ENCODE data around the gene MIS12. TPM values are rescaled to one million over a fixed set of nuclear protein-coding genes. Genes with fewer than 3 reads are reported as not detected.

Gene MIS12
- total RNA-seq (17.8 TPM), polyA plus RNA-seq (ENCODE audit: insufficient read depth in 1 of 8, insufficient read length in 8 of 8, low replicate concordance in 1 of 8) (10 to 100 TPM; 18.7 to 24.6 (median 21.6) TPM)
- long read RNA-seq, donor 1, partial matches to known transcripts: 0 of 3 reads
- long read RNA-seq, donor 1, other reads (novel, unspliced or antisense): 0 of 3 reads
- long read RNA-seq, donor 2, partial matches to known transcripts: 0 of 1 reads
- long read RNA-seq, donor 2, other reads (novel, unspliced or antisense): 0 of 1 reads
- long read RNA-seq, donor 3, partial matches to known transcripts: 0 of 2 reads
- long read RNA-seq, donor 3, other reads (novel, unspliced or antisense): 0 of 2 reads
- long read RNA-seq, donor 4, partial matches to known transcripts: 0 of 2 reads
- long read RNA-seq, donor 4, other reads (novel, unspliced or antisense): 0 of 2 reads
- long read RNA-seq, donor 5, transcript MIS12-202 (2 exons, 2,204 nt): major isoform, 10 of 12 reads
- long read RNA-seq, donor 5, partial matches to known transcripts: 0 of 12 reads
- long read RNA-seq, donor 5, other reads (novel, unspliced or antisense): 0 of 12 reads
- long read RNA-seq, donor 6, partial matches to known transcripts: 0 of 5 reads
- long read RNA-seq, donor 6, other reads (novel, unspliced or antisense): 0 of 5 reads
- long read RNA-seq, donor 7, partial matches to known transcripts: 0 of 5 reads
- long read RNA-seq, donor 7, other reads (novel, unspliced or antisense): 0 of 5 reads
- long read RNA-seq, donor 8, partial matches to known transcripts: 0 of 2 reads
- long read RNA-seq, donor 8, other reads (novel, unspliced or antisense): 0 of 2 reads
- long read RNA-seq, donor 9, partial matches to known transcripts: 6 of 13 reads
- long read RNA-seq, donor 9, other reads (novel, unspliced or antisense): 0 of 13 reads
- long read RNA-seq, donor 10, transcript MIS12-202 (2 exons, 2,204 nt): major isoform, 7 of 55 reads
- long read RNA-seq, donor 10, partial matches to known transcripts: 46 of 55 reads
- long read RNA-seq, donor 10, other reads (novel, unspliced or antisense): 0 of 55 reads
- long read RNA-seq, donor 11, partial matches to known transcripts: 0 of 1 reads
- long read RNA-seq, donor 11, other reads (novel, unspliced or antisense): 0 of 1 reads

DNA sequence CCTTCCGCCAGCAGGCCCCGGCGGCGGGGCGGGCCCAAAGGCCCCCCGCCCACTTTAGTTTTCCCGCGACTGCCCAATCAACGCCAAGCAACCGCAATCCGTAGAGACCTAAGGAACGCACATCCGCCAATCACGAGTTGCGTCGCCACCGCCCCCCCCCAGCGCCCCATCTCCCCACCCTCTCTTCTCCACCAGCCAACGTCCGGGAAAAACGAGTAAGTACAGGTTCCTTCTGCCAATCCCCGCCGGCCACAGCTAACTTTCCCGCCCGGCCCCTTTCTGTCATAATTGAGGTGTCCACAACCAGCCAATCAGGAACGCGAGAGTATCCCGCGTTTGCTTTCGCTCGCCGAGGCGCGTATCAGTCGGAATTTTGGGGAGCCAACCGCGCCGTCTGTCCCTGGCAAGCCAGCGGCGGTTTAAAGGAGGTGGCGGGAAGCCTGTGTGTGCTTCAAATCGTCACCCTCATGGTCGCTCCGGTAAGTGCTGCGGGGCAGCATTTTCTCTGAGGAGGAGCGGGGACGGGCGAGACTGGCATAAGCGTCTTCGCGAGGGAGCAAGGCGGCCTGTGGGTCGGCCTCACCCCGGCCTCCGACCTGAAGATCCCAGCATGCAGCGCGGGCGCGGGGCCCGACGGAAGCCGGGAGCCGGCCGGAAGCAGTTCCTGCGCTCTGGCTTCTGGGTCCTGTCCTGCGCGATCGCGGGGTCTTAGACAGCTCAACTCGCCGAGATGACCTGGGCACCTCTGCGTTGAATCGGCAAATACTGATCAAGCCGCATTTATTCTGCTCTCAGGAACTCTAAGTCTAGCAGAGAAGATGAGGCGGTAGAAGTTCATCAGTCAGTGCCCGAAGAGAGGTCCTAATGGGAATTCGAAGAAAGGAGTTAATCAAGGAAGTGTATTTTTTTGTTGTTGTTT is at the start of gene MIS12:
Gene MIS12 (plus strand): TSS at position 361 of the 919 bp plus-strand sequence. CDS start 2,297 bp downstream, outside the sequence.
- Histone ChIP-seq H3K4me1 (ENCODE audit: control insufficient read depth, insufficient read depth, low read length) (peaks cover 13% of the 10 kb centered on the region), H3K4me3 (ENCODE audit: low read length) (peak within 1 kb of the TSS; percentile 100), H3K9me3 (replicated peaks; ENCODE audit: control insufficient read depth, low read depth, low read length) (no peaks in the 10 kb centered on the region), H3K36me3 (ENCODE audit: control insufficient read depth, insufficient read depth, low read length) (peaks cover 36% of the 10 kb centered on the region), H3K27me3 (ENCODE audit: control insufficient read depth, insufficient read depth, low read length) (no peaks in the 10 kb centered on the region), H3K27ac (ENCODE audit: low read length) (peak within 1 kb of the TSS; percentile 99)
- WGBS (ENCODE audit: insufficient coverage): under 1% methylated on average over 70 of the region's 77 CpGs
- DNase-seq: peak; percentile 100

GRCh38 chr17:5437721-5438317 is 48.5 kb upstream of the MIS12 start:
- Histone ChIP-seq H3K4me3 (ENCODE audit: low read length) (peak overlapping the region; percentile 71), H3K36me3 (ENCODE audit: control insufficient read depth, insufficient read depth, low read length) (peaks cover 43% of the 10 kb centered on the region), H3K27ac (ENCODE audit: low read length) (peak overlapping the region; percentile 43), H3K27me3 (ENCODE audit: control insufficient read depth, insufficient read depth, low read length) (no peaks in the 10 kb centered on the region), H3K4me1 (ENCODE audit: control insufficient read depth, insufficient read depth, low read length) (peaks cover 10% of the 10 kb centered on the region), H3K9me3 (replicated peaks; ENCODE audit: control insufficient read depth, low read depth, low read length) (no peaks in the 10 kb centered on the region)
- DNase-seq: no peak
- WGBS (ENCODE audit: insufficient coverage): no CpG with 5 or more reads among the region's 5 CpGs

- WGBS (ENCODE audit: insufficient coverage): under 1% methylated on average over 65 of the region's 75 CpGs
- H3K36me3 ChIP-seq (ENCODE audit: control insufficient read depth, insufficient read depth, low read length): peaks cover 41% of the 10 kb centered on the region
Measured at GRCh38 chr17:5438716-5439445, 47.5 kb upstream of the MIS12 start, which contains the start of gene C1QBP. Gene C1QBP (minus strand): TSS chr17:5439155. CDS start chr17:5439073, 82 bp downstream.

GRCh38 chr17:5439446-5439764 is 47.0 kb upstream of the MIS12 start:
- Histone ChIP-seq H3K4me1 (ENCODE audit: control insufficient read depth, insufficient read depth, low read length) (peaks cover 10% of the 10 kb centered on the region), H3K9me3 (replicated peaks; ENCODE audit: control insufficient read depth, low read depth, low read length) (no peaks in the 10 kb centered on the region), H3K36me3 (ENCODE audit: control insufficient read depth, insufficient read depth, low read length) (peaks cover 42% of the 10 kb centered on the region), H3K27me3 (ENCODE audit: control insufficient read depth, insufficient read depth, low read length) (no peaks in the 10 kb centered on the region), H3K4me3 (ENCODE audit: low read length) (peak overlapping the region; percentile 71), H3K27ac (ENCODE audit: low read length) (peak overlapping the region; percentile 76)
- DNase-seq: no peak
- no CpG with 5 or more reads among the region's 1 CpG for WGBS (ENCODE audit: insufficient coverage)

More at GRCh38 chr17:5438716-5439445, 47.5 kb upstream of the MIS12 start, which contains the start of gene C1QBP:
- no peaks in the 10 kb centered on the region for H3K27me3 ChIP-seq (ENCODE audit: control insufficient read depth, insufficient read depth, low read length)
- DNase-seq: peak; percentile 96
- peak within 1 kb of the TSS; percentile 71 for H3K4me3 ChIP-seq (ENCODE audit: low read length)
- peaks cover 10% of the 10 kb centered on the region for H3K4me1 ChIP-seq (ENCODE audit: control insufficient read depth, insufficient read depth, low read length)
- peak within 1 kb of the TSS; percentile 76 for H3K27ac ChIP-seq (ENCODE audit: low read length)
- no peaks in the 10 kb centered on the region for H3K9me3 ChIP-seq (replicated peaks; ENCODE audit: control insufficient read depth, low read depth, low read length)

DNA sequence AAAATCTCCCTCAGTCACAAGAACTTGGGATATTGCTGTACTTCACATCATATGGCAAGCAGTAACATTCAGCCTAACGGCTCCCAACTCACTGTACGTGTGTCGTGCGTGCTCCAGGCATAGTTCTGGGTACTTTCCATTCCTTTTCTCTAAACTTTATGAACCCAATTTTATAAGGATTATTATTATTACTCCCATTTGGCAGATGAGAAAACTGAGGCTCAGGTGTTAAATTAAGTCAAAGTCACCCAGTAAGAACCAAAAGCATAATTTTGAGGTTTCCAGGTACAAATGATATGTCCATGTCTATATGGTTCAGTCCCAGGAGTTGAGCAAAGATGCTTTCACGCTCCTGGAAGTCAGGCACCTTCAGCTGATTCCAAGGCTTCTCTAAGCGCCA is 42.6 kb upstream of the MIS12 start:
- WGBS (ENCODE audit: insufficient coverage): 100% methylated on average over 2 of the region's 6 CpGs
- Histone ChIP-seq H3K27me3 (ENCODE audit: control insufficient read depth, insufficient read depth, low read length) (no peaks in the 10 kb centered on the region), H3K4me1 (ENCODE audit: control insufficient read depth, insufficient read depth, low read length) (peaks cover 6% of the 10 kb centered on the region), H3K4me3 (ENCODE audit: low read length) (no peak overlapping the region), H3K27ac (ENCODE audit: low read length) (no peak overlapping the region), H3K36me3 (ENCODE audit: control insufficient read depth, insufficient read depth, low read length) (peaks cover 46% of the 10 kb centered on the region), H3K9me3 (replicated peaks; ENCODE audit: control insufficient read depth, low read depth, low read length) (no peaks in the 10 kb centered on the region)
- no peak for DNase-seq

GRCh38 chr17:5444209-5444608 is 42.2 kb upstream of the MIS12 start:
- Histone ChIP-seq H3K27me3 (ENCODE audit: control insufficient read depth, insufficient read depth, low read length) (no peaks in the 10 kb centered on the region), H3K4me3 (ENCODE audit: low read length) (no peak overlapping the region), H3K4me1 (ENCODE audit: control insufficient read depth, insufficient read depth, low read length) (peaks cover 5% of the 10 kb centered on the region), H3K27ac (ENCODE audit: low read length) (no peak overlapping the region), H3K9me3 (replicated peaks; ENCODE audit: control insufficient read depth, low read depth, low read length) (no peaks in the 10 kb centered on the region), H3K36me3 (ENCODE audit: control insufficient read depth, insufficient read depth, low read length) (peaks cover 49% of the 10 kb centered on the region)
- WGBS (ENCODE audit: insufficient coverage): 90% methylated on average over 22 of the region's 22 CpGs
- DNase-seq: no peak

GRCh38 chr17:5446786-5447185 is 39.6 kb upstream of the MIS12 start:
- Histone ChIP-seq H3K4me3 (ENCODE audit: low read length) (no peak overlapping the region), H3K27me3 (ENCODE audit: control insufficient read depth, insufficient read depth, low read length) (no peaks in the 10 kb centered on the region), H3K27ac (ENCODE audit: low read length) (no peak overlapping the region), H3K36me3 (ENCODE audit: control insufficient read depth, insufficient read depth, low read length) (peaks cover 61% of the 10 kb centered on the region), H3K9me3 (replicated peaks; ENCODE audit: control insufficient read depth, low read depth, low read length) (no peaks in the 10 kb centered on the region), H3K4me1 (ENCODE audit: control insufficient read depth, insufficient read depth, low read length) (no peaks in the 10 kb centered on the region)
- no peak for DNase-seq
- WGBS (ENCODE audit: insufficient coverage): 100% methylated on average over 4 of the region's 8 CpGs

DNA sequence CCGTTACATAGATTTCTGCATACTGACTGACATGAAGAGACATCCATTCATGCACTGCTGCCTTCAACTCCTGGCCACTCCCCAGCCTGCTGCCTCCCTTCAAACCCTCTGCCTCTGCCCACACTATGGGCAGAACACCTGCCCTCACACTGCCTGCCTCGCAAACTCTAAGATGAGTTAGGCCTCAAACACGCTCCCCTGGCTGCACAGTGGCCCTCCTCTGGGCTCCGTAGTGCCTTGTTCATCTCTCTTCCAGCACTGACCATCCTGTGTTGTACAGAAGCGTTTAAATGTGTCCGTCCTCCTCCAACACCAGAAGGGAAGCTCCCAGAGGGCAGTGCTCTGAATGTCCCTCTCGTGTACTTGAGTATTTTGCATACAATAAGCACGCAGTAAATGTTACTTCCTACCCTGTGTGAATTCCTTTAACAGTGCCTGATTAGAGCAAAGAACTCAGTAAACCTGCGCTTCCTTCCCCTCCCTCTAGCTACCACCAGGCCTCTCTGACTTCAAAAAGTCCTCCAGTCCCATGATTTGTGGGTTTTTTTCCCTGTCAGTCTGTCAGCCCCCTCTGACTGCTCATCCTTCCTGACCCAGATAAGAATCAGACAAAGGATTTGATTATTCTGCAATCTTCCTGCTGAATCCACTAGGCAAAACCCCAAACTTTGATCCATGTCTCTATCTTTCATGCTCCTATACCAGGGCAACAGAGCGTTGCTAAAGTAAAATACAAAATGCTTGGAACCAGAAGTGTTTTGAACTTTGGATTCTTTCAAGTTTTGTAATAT is 21.5 kb upstream of the MIS12 start:
- DNase-seq: no peak
- H3K36me3 ChIP-seq (ENCODE audit: control insufficient read depth, insufficient read depth, low read length): peaks cover 14% of the 10 kb centered on the region
- no peaks in the 10 kb centered on the region for H3K9me3 ChIP-seq (replicated peaks; ENCODE audit: control insufficient read depth, low read depth, low read length)
- H3K4me3 ChIP-seq (ENCODE audit: low read length): no peak overlapping the region
- H3K4me1 ChIP-seq (ENCODE audit: control insufficient read depth, insufficient read depth, low read length): peaks cover 12% of the 10 kb centered on the region
- no peak overlapping the region for H3K27ac ChIP-seq (ENCODE audit: low read length)
- no peaks in the 10 kb centered on the region for H3K27me3 ChIP-seq (ENCODE audit: control insufficient read depth, insufficient read depth, low read length)
- 92% methylated on average over 8 of the region's 10 CpGs for WGBS (ENCODE audit: insufficient coverage)

Measured in muscle of leg (tissue), 16 donors.